Stimulated activated CD8-positive, alpha-beta memory T cell treated with anti-CD3 and anti-CD28 coated beads, Interleukin-12 subunit alpha, Interleukin-12 subunit beta, amount 100 ng/mL, for 1 hour (primary cell): ENCODE results near the gene EPS8.
"Not testable (repeated sequence)": the region's sequence is repeated elsewhere in the genome, so short reads cannot be mapped to it uniquely, and the experiment has no call there.

ENCODE experiments used
- DNase-seq: peaks from one replicate; pipeline ENCODE4 v3.0.0-alpha.2; 2020; ENCODE audit warnings: low read depth

Gene EPS8

DNA sequence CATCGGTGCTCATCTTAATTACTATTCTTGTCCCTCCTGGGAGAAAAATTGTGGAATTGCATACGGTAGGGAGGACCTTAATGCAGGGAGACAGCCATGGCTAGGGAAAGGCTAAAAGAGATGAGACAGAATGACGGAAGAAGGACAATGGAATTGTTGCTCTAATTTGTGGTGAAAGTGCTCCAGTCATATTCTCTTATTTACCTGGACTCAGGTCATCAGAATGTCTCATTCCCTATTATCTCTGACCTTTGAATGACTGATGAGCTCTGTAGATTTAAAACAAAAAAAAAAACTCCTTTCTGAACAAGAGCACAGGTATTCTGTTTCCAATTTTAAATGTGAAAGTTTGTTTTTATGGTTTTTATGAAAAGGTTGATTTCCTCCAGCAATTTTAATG, 8.6 kb upstream of the EPS8 start:
- no peak for DNase-seq

DNA sequence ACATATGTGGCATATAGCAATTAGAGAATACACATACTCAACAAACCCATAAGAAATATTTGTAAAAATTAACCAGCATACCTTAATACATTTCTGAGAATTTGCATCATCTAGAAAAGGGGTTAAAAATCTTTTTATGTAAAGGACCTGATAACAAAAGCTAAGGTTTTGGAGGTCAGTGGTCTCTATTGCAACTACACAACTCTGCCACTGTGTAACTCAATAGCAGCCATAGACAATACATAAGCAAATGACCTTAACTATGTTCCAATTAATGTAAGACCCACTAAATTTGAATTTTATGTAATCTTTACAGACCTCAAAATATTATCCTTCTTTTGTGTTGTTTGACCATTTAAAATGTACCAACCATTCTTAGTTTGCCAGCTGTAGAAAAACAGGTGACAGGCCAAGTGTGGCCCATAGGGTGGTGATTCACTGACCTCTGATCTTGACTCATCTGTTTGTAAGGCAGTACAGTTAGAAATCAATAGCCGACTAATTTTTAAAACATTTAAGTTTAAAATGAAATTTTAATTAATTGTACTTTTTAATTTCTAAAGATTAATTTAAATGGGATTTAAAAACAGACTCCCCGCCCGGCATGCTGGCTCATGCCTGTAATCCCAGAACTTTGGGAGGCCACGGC, 7.4 kb upstream of the EPS8 start:
- DNase-seq = no peak

DNA sequence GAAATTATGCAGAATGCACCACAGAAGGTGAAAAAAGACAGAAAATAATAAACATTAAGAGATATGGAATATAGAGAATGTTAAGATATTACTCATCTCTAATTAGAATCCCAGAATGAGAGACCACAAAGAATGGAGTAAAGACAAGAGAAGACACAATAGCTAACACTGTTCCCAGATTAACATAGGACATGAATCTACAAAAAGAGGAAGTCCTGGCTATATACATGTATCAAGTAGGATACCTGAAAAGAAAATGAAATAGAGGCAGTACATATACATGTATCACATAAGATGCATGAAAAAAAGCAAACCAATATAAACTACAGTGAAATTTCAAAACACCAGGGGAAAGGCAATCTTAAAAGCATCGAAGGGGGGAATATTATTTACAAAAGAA, 5.6 kb upstream of the EPS8 start:
- DNase-seq = no peak

DNA sequence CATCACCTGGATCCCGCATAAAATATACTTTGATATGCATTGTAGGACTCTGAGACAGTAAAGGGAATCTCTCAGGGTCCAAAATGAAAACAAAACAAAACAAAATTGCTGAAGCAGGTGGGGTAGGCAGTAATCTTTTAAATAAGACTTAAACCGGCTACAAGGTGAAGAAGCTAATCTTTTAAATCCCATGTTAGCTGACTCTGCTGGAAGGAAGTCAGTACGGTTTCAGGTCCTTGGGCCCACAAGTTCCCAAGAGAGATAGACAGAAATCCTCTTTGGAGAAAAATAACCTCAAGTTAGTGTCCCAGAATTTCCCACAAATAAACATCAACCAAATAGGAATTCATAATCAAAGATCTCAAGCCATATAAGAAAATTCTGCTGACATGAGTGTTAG, 5.0 kb upstream of the EPS8 start:
- no peak for DNase-seq

DNA sequence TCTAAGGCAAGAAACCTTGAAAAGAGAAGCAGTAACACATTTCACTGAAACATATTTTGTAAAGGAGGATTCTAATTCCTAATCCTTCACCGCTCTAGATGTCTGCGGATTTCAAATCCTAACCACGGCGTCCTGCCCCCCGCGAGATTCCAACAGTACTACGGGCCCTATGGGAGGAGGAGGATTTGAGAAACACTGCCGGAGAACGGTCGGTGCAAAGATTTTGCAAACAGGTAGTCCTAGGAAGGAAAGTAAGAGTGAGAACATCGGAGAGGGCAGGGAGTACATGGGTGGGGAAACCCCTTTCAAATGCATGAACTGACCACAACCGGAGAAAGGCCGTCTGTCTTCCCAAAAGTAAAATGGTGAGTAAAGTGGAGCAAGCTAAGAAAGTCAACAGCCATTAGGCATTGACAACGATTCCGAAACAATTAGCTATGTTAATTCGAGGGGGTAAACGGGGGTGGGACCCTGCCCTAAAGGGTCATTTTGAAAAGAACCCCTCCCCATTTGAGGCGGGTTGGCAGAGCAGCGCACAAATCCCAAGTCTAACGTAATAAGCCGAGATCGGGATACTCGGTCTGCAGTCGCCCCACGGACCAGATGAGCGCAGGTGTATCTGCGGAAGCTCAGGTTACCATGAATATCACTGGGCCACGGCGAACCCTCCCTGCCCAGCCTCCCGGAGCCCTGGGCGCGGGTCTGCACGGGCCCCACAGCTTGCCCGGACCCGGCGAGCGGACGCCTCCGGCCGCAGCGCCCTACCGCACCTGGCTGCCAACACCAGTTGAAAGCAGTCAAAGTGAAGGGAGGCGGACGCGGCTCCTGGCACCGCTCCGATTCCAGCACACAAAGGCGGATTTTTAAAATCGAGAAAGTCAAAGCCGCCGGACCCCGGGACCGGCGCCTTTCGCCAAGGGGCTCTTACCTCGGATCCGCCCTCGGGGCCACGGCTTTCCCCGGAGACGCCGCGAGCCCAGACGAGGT, 662 bp downstream of the EPS8 start:
- peak; percentile 5 for DNase-seq

DNA sequence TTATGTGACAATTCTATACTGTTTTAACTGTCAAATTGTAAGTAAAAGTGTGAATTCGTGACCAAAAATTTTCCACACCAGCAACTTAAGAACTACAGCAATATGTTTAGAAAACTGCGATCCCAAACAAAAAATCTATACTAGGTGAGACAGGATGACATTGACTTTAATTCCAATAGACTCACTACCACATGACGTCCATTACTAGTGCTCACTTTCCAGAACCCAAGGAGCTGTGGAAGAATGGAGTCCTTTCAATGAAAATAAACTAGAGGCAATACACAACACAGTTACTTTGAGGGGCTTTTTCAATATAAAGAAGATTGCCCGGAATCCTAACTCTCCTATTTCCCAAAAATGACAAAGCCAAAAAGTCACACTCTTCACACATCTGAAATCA, 1.4 kb downstream of the EPS8 start:
- no peak for DNase-seq

DNA sequence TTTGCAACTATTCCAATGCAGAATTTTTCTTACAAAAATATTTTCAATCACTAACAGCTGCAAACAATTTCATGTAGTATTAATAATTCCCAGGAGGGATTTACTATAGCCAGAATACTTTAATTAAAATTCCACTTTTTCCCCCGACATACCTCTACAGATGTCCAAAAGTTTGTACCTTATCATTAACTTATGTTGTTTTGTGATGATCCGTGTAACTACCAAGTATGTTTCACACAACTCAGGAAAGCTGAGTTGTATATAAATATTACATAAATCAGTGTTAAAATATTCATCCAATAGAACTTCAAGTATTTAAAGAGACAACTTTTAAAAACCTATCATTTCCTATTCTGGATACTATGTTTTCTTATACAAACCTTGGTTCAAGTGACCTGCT, 2.4 kb downstream of the EPS8 start:
- DNase-seq = no peak

DNA sequence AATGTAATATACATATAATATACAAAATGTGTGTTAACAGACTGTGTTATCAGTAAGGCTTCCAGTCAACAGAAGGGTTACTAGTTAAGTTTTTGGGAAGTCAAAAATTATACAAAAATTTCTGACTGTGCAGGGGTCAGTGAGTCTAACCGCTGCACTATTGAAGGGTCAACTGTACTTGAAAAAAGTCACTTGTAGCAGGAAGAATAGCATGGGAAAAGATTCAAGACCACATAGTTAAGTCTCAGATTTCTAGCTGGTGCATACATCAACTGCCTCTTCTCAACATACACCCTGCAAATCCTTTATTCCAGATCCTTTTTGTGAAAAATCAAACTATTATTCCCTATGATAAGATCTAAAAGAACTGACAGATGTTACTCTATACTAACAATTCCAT, 5.9 kb downstream of the EPS8 start:
- DNase-seq = no peak

DNA sequence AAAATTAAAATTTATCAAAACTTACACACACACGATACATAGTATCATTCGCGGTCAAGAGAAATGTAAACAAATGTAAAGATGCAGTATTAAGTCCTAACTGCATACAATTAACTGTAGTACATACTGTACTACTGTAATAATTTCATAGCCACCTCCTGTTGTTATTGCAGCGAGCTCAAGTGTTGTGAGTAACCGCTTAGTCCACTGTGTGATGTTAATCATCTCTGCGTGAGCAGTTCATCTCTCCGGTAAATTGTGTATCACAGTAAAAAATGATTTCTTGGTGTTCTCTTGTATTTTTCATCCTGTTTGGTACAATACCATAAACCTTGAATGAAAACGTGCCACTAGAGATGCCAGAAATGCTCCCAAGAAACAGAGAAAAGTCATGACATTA, 6.5 kb downstream of the EPS8 start:
- no peak for DNase-seq

DNA sequence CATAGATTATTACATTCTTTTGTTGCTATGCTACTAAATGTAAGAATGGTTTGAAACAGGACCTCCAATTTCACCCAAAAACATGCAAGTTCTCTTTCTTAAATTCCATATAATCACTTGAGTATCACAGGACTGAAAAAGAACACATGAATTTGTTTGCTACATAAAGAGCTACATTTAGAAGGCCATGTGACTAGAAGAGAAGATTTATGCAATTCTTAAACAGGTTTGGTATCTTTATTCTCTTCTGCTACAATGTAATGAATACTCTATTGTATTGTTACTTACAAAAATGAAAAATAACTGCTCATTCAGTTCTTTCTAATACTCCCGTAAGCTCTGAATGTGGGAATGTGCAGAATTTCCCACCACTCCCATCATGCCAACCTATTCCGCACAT, 9.3 kb downstream of the EPS8 start:
- no peak for DNase-seq

DNA sequence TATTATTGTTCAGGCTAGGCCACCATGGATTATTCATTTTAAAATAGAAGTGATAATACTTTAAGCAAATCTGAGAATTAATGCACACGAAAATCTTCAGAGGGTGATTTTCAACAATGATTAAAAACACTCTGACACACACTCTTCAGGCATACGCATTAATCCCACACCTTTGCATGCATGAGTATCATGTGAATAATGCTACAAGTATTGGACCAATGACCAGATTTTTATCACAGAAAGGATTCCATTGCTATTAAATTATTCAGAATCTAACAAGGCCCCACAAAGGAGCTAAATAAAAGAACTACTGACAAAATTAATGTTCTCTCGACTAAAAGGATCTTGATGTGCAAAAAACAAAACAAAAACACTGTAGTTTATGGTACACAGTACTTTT, 11.1 kb downstream of the EPS8 start:
- DNase-seq = no peak

DNA sequence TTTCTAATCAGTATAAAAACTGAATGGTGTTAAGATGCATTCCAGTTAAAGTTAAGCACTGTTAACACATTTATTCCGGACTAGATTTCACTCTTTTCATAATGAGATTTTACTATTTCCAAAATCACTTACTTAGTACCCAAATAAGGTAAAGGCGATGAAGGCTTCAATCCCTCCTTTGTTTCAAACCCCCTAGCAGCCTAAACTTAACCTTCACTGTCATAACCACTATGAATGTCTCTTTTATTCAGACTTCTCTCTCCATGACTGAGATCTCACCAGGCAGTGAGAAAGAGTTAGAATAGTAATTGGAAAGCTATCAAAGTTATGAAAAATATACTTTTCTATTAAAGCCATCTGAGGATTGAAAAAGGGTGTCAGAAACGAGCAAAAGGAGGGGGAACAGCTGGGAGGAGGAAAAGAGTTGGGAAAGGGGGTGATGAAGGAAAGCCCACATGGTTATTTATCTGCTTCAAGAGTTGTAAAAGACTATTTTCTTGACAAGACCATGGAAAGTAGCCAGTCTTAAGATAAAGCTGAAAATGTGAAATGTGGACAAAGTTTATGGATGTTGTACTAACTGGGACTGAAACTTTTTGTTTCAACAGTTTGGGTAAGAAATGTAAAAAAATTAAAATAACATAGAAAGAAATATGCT, 11.7 kb downstream of the EPS8 start:
- DNase-seq = no peak

DNA sequence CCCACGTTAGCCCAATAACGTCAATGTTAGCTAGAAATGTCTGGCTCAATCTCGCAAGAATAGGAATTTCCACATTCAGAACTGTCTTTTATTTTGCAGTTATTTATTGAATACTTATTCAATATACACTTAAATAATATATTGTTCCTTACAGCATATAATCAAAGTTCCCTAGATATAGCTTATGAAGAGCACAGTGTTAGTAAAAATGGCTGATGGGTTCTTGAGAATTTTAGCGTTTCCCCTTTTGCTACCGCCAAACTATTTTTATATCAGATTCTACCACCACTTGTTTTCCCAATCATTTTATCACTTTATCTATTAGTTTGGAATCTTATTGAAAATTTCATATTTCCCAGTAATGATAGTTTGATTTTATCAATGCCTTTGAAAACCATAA, 12.7 kb downstream of the EPS8 start:
- no peak for DNase-seq

DNA sequence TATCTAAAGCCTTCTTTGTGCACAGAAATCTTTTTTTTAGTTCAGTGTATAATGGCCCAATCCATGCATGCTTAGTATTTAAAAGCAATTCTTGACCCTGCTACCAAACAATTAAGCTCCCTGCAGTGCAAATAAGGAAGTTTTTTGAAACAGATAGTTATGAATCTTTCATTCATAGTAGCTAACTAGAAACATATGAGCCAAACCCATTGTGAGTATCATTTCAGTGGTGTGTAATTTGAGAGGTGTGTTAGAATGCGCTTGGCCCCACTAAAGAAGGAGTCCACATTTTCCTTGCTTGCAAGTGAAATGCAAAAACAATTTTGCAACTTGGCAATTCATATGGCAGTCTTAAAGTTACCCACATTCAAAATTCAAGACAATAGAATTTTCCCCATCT, 14.4 kb downstream of the EPS8 start:
- no peak for DNase-seq

DNA sequence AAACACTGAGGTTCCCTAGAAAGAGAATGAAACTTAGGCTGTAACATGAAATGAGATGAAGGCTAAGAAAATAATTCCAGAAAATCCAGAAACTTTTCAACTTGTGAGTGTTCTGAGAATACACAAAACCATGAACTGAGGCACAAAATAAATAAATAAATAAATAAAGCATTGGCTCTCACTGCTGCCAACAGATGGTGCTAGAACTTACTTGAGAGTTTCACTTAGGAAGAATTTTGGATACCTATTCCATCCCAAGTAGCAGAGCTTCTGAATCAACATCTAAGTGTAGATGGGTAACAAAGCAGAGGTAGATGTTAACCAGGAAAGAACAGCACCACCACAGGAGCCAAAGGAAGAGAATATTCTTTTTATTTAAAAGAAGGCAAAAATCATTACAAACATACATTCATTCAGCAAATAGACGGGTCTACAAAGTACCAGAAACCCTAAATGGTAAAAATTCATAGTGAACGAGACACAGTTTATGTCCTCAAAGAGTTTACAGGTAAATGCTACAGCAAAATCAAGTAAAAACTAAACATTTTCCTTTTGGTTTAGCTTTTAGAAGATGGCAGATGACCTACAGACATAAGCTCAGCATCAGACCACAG, 16.7 kb downstream of the EPS8 start:
- DNase-seq = no peak

DNA sequence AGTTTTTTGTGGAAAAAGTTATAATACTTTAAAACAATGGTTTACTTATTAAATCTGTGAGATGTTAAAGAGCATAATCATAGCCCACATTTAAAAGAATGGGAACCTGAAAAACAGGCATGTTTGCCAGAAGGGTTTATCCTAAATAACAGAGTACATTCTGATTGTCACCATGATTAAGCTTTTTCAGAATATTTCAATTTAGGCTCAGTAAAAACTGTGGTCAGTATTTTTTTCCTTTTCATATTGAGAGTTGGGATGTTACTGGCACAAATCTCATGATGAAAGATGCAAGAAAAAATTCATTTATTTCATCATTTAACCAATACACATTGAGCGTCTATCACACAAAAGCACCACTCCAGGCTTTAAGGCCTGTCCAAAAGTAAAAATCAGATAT, 18.6 kb downstream of the EPS8 start:
- DNase-seq = no peak

DNA sequence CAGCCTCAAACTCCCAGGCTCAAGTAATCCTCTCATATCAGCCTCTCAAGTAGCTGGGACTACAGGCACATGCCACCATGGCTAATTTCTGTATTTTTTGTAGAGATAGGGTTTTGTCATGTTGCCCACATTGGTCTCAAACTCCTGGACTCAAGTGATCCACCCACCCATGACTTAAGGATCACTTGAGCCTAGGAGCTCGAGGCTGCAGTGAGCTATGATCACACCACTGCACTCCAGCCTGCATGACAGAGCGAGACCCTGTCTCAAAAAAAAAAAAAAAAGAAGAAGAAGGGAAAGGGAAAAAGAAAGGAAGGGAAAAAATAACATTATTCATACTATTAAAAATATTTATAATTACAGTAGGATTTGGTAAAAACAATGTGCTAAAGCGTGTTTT, 19.2 kb downstream of the EPS8 start:
- DNase-seq = no peak

DNA sequence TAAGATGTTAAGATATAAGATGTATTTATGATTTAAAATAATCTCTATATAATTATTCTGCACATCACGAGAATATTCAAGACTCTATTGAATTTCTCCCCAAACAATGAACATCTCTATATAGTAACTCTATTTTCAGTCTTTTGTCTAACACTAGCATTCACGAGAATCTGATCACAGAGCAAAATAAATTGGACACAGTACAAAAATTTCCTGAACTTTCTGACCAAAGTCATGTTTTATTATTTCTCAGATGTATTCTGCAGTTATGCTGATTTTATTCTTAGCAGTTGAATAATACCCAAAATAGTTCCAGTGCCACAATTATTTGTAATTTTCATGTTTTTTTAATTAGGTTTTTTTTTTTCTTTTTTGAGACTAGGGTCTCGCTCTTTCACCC, 19.6 kb downstream of the EPS8 start:
- no peak for DNase-seq

DNA sequence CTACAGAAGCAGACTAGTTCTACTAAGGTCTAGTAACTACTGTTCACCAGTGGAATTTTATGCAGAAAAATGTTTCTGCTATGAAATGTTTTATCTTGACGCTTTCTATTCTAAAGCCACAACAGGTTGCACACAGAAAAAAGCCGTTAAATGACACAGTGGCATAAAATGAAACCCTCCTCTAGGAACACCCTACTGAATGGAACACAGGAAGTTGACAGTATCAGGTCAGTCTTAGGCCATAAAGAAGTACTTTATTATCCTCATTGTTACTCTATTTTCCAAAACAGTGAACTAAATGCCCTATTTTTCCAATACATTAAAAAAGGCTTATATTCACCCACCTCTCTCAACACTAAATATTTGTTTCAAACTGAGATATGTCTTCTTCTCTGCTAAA, 21.9 kb downstream of the EPS8 start:
- no peak for DNase-seq

DNA sequence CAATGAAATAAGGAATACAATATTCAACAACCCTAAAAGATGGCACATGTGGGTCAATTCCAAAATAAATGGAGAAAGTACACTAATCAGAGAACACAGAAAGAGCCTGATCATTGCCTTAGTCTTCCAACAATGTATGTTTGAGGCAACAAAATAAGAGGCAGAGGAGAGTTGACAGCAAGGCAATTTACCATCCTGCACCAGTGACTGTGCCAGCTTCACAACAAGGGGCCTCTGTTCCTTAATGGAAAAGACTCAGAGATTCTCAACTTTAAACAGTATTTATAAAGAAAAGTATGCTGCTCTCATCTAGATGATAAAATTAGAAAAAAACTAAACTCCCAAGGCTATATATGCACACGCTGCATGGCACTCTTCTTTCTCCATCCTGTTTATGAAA, 25.9 kb downstream of the EPS8 start:
- no peak for DNase-seq

DNA sequence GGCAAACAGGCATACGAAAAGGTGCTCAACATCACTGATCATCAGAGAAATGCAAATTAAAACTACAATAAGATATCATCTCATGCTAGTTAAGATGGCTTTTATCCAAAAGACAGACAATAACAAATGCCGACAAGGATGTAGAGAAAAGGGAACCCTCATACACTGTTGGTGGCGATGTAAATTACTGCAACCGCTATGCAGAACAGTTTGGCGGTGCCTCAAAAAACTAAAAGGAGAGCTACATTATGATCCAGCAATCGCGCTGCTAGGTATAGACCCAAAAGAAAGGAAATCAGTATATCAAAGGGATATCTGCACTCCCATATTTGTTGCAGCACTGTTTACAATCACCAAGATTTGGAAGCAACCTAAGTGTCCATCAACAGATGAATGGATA, 27.0 kb downstream of the EPS8 start:
- DNase-seq = not testable (repeated sequence)

DNA sequence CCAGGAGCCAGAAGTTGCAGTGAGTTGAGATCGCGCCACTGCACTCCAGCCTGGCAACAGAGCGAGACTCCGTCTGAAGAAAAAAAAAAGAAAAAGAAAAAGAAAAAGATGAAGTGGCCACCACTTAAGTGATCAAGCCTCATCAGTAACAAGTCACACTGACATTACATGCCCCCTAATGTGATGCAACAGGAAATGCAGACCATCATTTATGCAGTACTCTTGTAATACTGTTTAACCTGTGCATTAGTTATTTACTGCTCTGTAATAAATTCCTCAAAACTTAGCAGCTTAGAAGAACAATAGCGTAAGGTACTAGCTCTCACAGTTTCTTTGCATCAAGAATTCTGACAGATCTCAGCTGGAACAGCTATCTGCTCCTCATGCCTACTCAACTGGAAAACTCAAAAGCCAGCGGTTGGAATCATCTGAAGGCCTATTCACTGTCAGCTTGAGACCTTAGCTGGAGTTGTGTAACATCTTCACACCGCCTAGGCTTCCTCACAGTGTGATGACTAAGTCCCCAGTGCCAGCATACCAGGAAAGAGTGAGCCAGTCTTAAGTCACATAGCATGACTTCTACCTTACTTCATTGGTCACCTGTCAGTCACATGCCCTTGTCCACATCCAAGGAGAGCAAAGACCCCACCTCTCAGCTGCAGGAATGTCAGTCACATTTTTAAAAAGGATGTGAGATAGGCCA, 31.5 kb downstream of the EPS8 start:
- DNase-seq = no peak
